Chondrocyte (in vitro differentiated cells): ENCODE results near the gene RFX4. TPM values are rescaled to one million over a fixed set of nuclear protein-coding genes. Genes with fewer than 3 reads are reported as not detected.

Source experiments
- DNase-seq: peaks from one replicate; pipeline ENCODE4 v3.0.0; 2021; ENCODE audit warnings: mixed read lengths, low spot score
- H3K27ac Mint-ChIP-seq: one replicate; pipeline ENCODE4 v1.8.0; 2021; ENCODE audit warnings: mild to moderate bottlenecking, moderate library complexity, mixed read lengths; ENCODE audit not compliant: unreplicated experiment
- H3K27me3 Mint-ChIP-seq: 2 replicates; pipeline ENCODE4 v1.8.0; 2021; ENCODE audit warnings: low read depth, mixed read lengths
- H3K36me3 Mint-ChIP-seq: 2 replicates; pipeline ENCODE4 v1.8.0; 2021; ENCODE audit warnings: low read depth, mixed read lengths
- H3K4me1 Mint-ChIP-seq: 2 replicates; pipeline ENCODE4 v1.8.0; 2021; ENCODE audit warnings: low read depth, mild to moderate bottlenecking, mixed read lengths
- H3K4me3 Mint-ChIP-seq: one replicate; pipeline ENCODE4 v1.8.0; 2021; ENCODE audit warnings: mild to moderate bottlenecking, moderate library complexity, mixed read lengths; ENCODE audit not compliant: unreplicated experiment
- H3K9me3 Mint-ChIP-seq: 2 replicates; pipeline ENCODE4 v1.8.0; 2021; ENCODE audit warnings: low read depth, mixed read lengths
- total RNA-seq: library from RNA; stranded (reverse); gene quantifications from 3 replicates; pipeline ENCODE4 v1.2.1, GENCODE V29; 2021
- TF ChIP-seq, protein P1 (sequence below): fragments of 200-600 bp; sonication (generic); IDR thresholded peaks from 2 replicates; pipeline ENCODE4 v1.5.0; 2021; ENCODE audit warnings: antibody characterized with exemption, mild to moderate bottlenecking, moderate library complexity

The RFX4 gene
- total RNA-seq, 1 donor from 2014 or later: not detected

GRCh38 chr12:106753526-106753925 lies 170.7 kb downstream of the RFX4 start:
- TF ChIP-seq, protein P1, sequence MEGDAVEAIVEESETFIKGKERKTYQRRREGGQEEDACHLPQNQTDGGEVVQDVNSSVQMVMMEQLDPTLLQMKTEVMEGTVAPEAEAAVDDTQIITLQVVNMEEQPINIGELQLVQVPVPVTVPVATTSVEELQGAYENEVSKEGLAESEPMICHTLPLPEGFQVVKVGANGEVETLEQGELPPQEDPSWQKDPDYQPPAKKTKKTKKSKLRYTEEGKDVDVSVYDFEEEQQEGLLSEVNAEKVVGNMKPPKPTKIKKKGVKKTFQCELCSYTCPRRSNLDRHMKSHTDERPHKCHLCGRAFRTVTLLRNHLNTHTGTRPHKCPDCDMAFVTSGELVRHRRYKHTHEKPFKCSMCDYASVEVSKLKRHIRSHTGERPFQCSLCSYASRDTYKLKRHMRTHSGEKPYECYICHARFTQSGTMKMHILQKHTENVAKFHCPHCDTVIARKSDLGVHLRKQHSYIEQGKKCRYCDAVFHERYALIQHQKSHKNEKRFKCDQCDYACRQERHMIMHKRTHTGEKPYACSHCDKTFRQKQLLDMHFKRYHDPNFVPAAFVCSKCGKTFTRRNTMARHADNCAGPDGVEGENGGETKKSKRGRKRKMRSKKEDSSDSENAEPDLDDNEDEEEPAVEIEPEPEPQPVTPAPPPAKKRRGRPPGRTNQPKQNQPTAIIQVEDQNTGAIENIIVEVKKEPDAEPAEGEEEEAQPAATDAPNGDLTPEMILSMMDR: no peak
- Mint-ChIP-seq H3K27me3 (no peaks in the 10 kb centered on the region), H3K36me3 (no peaks in the 10 kb centered on the region), H3K4me1 (peaks cover 10% of the 10 kb centered on the region), H3K4me3 (no peak overlapping the region), H3K27ac (no peak overlapping the region), H3K9me3 (peaks cover 4% of the 10 kb centered on the region)
- DNase-seq: no peak

DNA sequence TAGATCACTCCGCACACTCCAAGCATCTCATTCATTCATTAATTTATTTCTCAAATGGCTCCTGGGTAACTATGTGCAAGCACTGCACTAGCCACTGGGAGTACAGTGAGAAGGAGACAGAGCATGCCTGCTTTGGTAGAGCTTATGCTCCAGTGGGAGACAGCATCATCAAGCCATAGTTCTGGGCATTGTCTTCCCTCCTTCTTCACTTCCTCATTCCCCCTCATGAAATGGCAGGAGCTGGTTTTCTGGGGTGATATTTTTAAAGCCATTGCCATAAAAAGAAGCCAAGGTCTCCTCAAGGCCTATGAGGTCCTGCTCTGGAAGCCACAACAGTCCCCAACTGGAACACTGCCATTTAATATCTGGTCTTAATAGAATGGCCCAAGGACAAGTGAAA lies 171.5 kb downstream of the RFX4 start:
- H3K9me3 Mint-ChIP-seq: peaks cover 4% of the 10 kb centered on the region
- H3K27ac Mint-ChIP-seq: peak overlapping the region; percentile 57
- no peaks in the 10 kb centered on the region for H3K36me3 Mint-ChIP-seq
- no peak overlapping the region for H3K4me3 Mint-ChIP-seq
- no peaks in the 10 kb centered on the region for H3K27me3 Mint-ChIP-seq
- DNase-seq: no peak
- peaks cover 16% of the 10 kb centered on the region for H3K4me1 Mint-ChIP-seq
- TF ChIP-seq, protein P1: no peak

DNA sequence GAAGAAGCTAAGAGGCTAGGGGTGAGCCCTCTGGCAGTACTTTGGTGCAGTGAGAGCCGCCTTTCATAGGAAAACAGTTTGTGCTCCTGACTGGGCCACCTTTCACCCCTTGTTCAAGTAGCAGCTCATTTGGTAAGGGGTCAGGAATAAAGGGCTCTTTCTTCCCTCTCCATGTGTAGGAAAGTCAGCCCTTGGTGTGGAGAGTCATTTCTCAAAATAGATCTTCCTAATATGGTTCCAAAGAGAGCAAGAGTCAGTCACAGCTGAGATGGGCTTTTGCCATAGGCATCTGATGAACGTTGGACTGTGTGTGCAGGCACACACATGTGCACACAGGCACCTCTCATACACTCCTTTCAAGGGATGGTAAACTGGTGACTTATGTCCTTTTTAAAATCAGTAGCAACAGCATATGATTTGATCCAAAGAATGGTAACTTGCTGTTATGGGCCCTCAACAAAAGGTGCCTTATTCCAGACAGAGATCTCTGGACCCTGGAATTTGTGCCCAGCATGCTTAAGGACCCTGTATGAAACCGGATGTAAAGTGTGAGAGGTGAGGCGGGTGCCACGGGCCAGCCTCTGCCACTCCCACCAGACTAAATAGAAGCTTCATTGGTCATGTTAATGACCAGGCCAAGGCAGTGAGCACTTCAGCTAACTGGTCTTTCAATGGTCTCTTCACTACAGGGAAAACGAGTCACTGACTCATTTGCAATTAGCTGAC lies 175.0 kb downstream of the RFX4 start:
- peak overlapping the region; percentile 36 for H3K27ac Mint-ChIP-seq
- no peak for DNase-seq
- no peaks in the 10 kb centered on the region for H3K27me3 Mint-ChIP-seq
- TF ChIP-seq, protein P1: no peak
- no peaks in the 10 kb centered on the region for H3K36me3 Mint-ChIP-seq
- H3K9me3 Mint-ChIP-seq: no peaks in the 10 kb centered on the region
- peaks cover 34% of the 10 kb centered on the region for H3K4me1 Mint-ChIP-seq
- H3K4me3 Mint-ChIP-seq: no peak overlapping the region

DNA sequence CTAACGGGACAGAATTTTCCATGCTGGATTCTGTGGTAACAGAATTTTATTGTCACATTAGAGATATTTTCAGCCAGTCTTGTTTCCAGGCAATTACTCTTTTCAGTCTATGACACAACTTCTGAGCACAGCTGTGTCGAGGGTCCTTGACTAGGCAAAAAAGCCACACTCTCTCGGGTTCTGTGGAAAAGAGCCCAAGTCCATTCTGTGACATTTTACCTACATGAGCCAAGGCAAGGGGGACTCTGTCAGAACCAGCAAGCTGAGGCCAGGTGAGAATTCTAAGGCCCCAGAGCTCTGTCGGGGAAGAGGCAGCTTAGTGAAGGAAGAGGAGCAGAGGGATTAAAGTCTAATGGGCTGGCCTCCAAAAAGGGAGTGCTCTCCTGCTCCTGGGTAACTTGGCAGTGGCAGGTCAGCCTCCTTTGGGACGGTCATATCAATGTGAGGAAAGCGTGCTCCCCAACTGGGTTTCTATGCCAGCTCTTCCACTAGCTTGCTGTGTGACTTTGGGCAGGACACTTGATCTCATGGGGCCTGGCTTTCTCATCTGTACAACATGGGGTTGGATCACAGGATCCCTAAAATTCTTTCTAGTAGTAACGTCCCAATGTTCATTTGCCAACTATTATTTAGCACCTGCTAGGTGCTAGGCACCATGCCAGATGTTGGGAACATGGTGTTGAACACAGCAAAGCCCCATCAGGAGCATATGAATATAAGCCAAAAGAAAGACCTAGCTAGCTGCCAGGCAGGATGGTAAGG lies 175.7 kb downstream of the RFX4 start:
- Mint-ChIP-seq H3K4me3 (no peak overlapping the region), H3K9me3 (no peaks in the 10 kb centered on the region), H3K27me3 (no peaks in the 10 kb centered on the region), H3K27ac (peak overlapping the region; percentile 58), H3K36me3 (no peaks in the 10 kb centered on the region), H3K4me1 (peaks cover 34% of the 10 kb centered on the region)
- TF ChIP-seq, protein P1: no peak
- DNase-seq: no peak

DNA sequence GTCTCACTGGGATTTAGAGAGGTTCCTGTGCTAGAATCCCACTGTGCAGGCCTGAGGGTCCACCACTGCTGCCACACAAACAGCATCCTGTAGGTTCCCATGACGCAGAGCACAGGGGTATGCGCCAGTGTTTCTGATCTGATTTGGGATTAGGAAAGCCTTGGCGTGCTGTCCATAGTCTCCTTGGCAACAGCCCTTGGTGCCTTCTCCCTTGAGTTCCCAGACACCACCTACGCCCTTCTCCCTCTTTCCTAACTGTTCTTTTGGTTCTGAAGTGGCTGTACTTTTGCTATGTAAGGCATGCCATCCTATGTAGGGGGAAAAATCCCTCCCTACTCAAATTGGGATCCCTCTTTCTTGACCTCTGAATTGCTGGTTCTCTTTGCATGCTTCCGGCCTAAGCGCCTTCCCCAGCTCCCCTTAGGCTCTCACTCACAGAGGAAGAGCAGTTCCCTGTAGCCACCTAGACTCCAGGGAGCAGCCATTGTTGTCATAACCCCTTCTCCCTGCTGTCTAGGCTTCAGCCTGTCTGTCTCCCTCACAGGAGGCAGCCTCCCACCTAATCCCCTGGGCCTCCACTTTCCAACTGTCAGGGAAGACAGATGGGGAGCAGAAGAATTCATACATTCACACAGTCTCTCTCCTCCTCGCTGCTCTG lies 176.9 kb downstream of the RFX4 start:
- H3K36me3 Mint-ChIP-seq: no peaks in the 10 kb centered on the region
- no peak for DNase-seq
- H3K4me3 Mint-ChIP-seq: no peak overlapping the region
- peak overlapping the region; percentile 79 for H3K27ac Mint-ChIP-seq
- H3K4me1 Mint-ChIP-seq: peaks cover 36% of the 10 kb centered on the region
- H3K9me3 Mint-ChIP-seq: no peaks in the 10 kb centered on the region
- H3K27me3 Mint-ChIP-seq: no peaks in the 10 kb centered on the region
- TF ChIP-seq, protein P1: no peak
